GM12892 (cell line): ENCODE measurements around the gene HES1. TPM values are rescaled to one million over a fixed set of nuclear protein-coding genes. Genes with fewer than 3 reads are reported as not detected.
"Not testable (repeated sequence)": the region's sequence is repeated elsewhere in the genome, so short reads cannot be mapped to it uniquely, and the experiment has no call there.

Experiments used
- DNase-seq: peaks from one replicate; pipeline ENCODE4 v3.0.0; 2011; ENCODE audit not compliant: insufficient read length
- FAIRE-seq: peaks from 2 replicates; lab custom pipeline; 2011; peaks lifted over from hg19 to GRCh38; lab: Jason Lieb, UNC
- POLR2A ChIP-seq: IDR thresholded peaks from 2 replicates; pipeline ENCODE4 v1.6.1; 2011; ENCODE audit warnings: low read depth, low read length, control low read depth
- POLR2AphosphoS5 ChIP-seq: IDR thresholded peaks from 2 replicates; pipeline ENCODE4 v1.6.1; 2011; ENCODE audit warnings: low read depth, low read length, control low read depth
- TAF1 ChIP-seq: IDR thresholded peaks from 2 replicates; pipeline ENCODE4 v1.6.1; 2011; ENCODE audit warnings: low read depth, mild to moderate bottlenecking, control low read depth, low read length, borderline replicate concordance
- polyA plus RNA-seq: library from polyadenylated mRNA; unstranded; fragments of >200 nt; gene quantifications from one replicate; pipeline ENCODE4 v1.2.1, GENCODE V29; 2012; ENCODE audit warnings: missing spikeins, inconsistent platforms; ENCODE audit not compliant: missing spikeins

Gene HES1
- polyA plus RNA-seq = 4.3 TPM

- TF ChIP-seq TAF1 = no peak
- peak; percentile 75 for TF ChIP-seq POLR2A
- TF ChIP-seq POLR2AphosphoS5 = peak; percentile 71; the same call in 1 of the 2 replicates
- DNase-seq (peak; percentile 67), FAIRE-seq (peak; percentile 89)
Observed at GRCh38 chr3:194135806-194136518, at the start of gene HES1. TSS of gene HES1 (plus strand) at chr3:194136148. CDS start at chr3:194136381, 233 bp downstream.

DNA sequence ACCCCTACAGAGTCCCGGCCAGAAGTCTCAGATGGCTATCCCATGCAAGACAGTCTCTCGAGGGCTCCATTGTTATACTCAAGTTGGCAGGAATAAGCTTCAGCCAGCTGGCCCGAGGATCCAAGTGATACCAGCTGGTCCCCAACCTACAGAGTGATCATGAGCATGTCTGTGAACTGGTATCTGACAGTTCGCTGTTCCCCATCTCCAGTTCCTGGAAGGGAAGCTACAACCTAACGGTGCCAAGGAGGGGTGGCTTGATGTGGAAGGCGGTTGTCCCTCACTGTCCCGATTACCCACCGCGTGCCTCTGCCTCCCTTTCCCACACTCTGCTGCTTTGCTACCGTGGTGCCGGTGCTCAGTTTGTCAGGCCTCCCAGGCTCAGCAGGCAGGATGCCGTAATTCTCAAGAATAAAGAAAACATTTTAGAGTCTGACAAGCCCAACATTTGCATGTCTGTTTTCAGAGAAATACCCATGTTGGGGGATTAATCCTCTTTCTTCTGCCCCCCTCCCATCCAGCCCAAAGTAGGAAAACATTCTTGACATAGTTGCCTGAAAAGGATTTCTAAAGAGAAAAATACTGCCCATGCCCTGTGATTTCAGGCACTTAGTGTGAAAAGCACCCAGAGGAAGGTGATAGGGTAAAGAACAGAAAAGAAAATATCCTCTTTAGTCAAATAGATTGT lies 49.4 kb upstream of the HES1 start:
- TF ChIP-seq TAF1 (no peak), POLR2A (no peak), POLR2AphosphoS5 (no peak)
- DNase-seq (no peak), FAIRE-seq (no peak)

- FAIRE-seq = no peak
- TF ChIP-seq TAF1 = no peak
- TF ChIP-seq POLR2AphosphoS5 = no peak
- no peak for TF ChIP-seq POLR2A
- DNase-seq = no peak
Observed at GRCh38 chr3:194087280-194087679, 48.7 kb upstream of the HES1 start.

GRCh38 chr3:194087995-194088855 lies 47.7 kb upstream of the HES1 start:
- TF ChIP-seq POLR2A (no peak), POLR2AphosphoS5 (no peak), TAF1 (no peak)
- DNase-seq (no peak), FAIRE-seq (no peak)

- FAIRE-seq = peak; percentile 64
- no peak for DNase-seq
- TF ChIP-seq POLR2A (no peak), TAF1 (no peak), POLR2AphosphoS5 (no peak)
Observed at GRCh38 chr3:194089357-194090177, 46.4 kb upstream of the HES1 start.

DNA sequence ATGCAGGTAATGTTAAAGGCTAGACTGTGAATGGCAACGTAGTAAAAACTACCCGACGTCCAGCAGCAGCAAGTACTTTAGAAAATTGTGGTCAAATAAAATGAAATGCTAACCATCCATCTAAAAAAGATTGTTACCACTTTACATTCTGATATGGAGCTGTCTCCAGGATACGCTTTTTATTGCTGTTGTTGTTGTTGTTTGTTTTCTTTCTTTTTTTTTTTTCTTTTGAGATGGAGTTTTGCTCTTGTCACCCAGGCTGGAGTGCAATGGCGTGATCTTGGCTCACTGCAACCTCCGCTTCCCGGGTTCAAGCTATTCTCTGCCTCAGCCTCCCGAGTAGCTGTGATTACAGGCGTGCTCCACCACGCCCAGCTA lies 45.8 kb upstream of the HES1 start:
- not testable (repeated sequence) for FAIRE-seq

DNA sequence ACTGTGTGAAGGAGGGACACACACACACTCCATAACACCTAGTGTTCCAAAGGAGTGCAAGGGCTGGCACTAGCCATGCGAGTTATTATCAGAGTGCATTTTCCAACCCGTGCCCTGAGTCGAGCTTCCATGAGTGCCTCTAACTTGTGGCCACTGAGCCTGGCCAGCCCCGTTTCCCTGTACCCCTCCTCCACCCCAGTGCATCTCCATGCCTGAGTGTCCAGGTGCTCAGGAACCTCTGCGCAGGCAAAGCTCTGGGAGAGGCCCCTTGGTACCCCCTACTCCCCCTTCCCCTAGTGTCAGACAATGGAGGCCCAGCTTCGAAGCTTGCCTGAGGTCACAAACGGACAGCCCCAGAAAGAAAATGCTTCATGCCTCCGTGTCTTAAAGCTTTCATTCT lies 45.2 kb upstream of the HES1 start:
- DNase-seq (no peak), FAIRE-seq (no peak)
- TF ChIP-seq POLR2A = no peak
- no peak for TF ChIP-seq POLR2AphosphoS5
- no peak for TF ChIP-seq TAF1

More for the DNA sequence above, 45.8 kb upstream of the HES1 start:
- DNase-seq = not testable (repeated sequence)

GRCh38 chr3:194091141-194091540 lies 44.8 kb upstream of the HES1 start:
- DNase-seq = no peak
- FAIRE-seq = no peak
- TF ChIP-seq POLR2A (no peak), POLR2AphosphoS5 (no peak), TAF1 (no peak)

DNA sequence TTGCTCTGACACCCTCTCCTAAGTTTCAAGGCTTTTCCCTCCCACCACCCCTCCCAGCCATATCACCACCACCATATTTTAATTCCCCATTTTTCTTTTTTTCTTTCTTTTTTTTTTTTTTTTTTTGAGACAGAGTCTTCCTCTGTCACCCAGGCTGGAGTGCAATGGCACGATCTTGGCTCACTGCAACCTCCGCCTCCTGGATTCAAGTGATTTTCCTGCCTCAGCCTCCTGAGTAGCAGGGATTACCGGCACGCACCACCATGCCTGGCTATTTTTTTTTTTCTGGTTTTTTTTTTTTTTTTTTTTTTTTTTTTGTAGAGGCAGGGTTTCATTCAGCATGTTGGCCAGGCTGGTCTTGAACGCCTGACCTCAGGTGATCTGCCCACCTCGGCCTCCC lies 44.1 kb upstream of the HES1 start:
- FAIRE-seq, DNase-seq: not testable (repeated sequence)

DNA sequence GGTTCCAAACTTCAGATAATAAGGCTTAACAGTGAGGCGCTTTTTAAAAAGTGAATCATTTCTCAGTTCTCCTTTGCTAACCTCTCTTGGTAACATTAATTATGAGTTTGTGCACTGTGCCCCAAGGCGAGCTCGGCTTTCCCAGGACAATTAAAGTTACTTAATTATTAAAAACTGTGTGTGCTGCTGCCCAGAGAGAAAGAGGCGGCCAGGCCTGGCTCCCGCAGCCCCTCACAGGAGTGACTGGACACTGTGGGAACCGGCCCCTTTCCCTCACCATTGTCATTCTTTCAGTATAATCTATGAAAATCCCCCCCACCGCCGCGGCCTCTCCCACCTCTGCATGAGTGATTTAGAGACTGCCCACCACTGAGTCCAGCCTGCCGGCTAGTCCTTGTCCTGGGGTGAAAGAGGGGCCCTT lies 43.1 kb upstream of the HES1 start:
- no peak for DNase-seq
- TF ChIP-seq TAF1 (no peak), POLR2AphosphoS5 (no peak), POLR2A (no peak)
- FAIRE-seq = no peak

- TF ChIP-seq POLR2A (no peak), TAF1 (no peak), POLR2AphosphoS5 (no peak)
Observed at GRCh38 chr3:194093842-194094241, 42.1 kb upstream of the HES1 start.

More at GRCh38 chr3:194093842-194094241, 42.1 kb upstream of the HES1 start:
- DNase-seq = no peak
- FAIRE-seq = no peak
